ENCODE results near the gene CIAO2B.
"Not testable (repeated sequence)": the region's sequence is repeated elsewhere in the genome, so short reads cannot be mapped to it uniquely, and the experiment has no call there.

Gene CIAO2B

GRCh38 chr16:66902648-66903543, 31.3 kb downstream of the CIAO2B start:
- DNase-seq: no peak

DNA sequence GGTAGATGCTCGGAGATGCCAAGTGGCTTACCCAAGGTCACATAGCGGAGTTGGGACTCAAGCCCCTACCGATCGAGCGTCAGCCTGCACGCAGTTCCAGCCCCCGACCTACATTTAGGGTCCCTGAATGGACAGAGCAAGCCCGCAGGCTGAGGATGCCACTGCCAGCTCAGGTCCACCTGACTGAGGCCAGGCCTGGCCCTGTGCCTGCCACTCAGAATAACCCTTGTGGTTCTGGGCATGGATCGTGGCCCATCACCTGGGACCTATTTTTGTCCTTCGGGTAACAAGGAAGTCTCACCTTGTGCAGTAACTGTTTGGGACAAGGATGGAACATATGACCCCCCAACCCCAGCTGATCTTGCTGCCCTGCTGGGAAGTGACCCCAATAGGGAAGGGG, 32.6 kb downstream of the CIAO2B start:
- no peak for DNase-seq

DNA sequence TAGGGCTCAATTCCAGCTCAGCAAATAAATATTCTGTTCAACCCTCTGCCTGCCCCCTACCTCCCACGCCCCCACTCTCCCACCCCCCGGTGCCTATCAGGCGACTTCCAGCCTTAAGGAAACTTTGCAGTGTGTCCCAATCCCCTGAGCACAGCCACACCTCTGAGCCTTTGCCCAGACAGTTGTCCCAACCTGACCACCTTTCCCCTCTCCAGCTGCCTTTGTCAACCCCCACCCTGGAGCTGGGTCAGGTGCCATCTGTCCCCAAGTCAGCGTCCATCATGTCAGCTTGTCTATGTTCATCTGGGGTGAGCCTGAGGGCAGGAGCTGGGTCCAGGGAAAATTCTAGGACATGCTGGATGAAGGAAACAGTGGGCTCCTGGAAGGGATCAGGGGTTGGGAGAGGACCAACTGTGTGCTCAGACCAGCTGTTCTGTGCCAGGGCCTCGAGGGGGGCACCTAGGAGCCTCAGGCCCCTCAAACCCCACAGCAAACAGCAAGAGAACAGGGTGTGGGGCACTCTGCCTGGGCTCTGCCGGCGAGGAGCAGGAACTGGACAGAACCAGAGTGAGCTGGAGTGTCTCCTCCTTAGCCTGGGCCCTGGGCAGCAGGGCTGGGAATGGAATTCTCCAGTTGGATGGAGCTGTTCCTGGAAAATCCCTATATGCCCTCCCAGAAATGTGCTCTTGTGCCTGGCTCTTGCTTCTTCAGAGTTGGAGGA, 33.3 kb downstream of the CIAO2B start:
- DNase-seq: no peak

- DNase-seq: peak; percentile 43
Observed at GRCh38 chr16:66899945-66900710, 34.1 kb downstream of the CIAO2B start.

- peak; percentile 13 for DNase-seq
Observed at GRCh38 chr16:66899310-66899944, 34.8 kb downstream of the CIAO2B start.

DNA sequence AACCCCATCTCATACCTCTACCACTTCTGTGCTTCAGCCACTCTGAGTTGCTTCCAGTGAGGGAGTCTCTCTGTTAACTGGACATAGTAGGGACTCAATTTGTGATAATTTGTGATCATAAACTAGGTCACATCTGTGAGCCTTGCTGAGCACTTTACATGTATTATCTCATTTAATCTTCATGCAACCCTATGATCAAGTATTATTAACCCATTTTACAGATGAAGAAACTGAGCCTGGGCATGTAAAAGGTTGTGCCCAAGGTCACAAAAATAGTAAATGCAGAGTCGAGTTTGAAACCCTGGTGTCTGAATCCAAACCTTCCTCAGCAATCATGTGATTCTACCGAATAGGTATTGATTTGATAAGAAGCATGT, 35.3 kb downstream of the CIAO2B start:
- DNase-seq: no peak

DNA sequence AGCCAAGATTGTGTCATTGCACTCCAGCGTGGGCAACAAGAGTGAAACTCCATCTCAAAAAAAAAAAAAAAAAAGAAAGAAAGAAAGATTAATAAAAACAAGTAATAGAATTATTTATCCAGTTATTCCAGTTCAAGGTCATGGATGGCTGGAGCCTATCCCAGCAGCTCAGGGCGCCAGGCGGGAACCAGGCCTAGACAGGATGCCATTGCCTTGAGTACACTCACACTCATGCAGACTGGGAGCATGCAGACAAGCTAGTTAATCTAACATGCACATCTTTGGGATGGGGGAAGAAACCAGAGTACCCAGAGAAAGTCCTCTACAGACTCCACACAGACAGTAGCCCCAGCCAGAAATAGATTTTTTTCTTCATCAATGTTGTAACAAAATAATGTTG, 36.0 kb downstream of the CIAO2B start:
- no peak for DNase-seq

DNA sequence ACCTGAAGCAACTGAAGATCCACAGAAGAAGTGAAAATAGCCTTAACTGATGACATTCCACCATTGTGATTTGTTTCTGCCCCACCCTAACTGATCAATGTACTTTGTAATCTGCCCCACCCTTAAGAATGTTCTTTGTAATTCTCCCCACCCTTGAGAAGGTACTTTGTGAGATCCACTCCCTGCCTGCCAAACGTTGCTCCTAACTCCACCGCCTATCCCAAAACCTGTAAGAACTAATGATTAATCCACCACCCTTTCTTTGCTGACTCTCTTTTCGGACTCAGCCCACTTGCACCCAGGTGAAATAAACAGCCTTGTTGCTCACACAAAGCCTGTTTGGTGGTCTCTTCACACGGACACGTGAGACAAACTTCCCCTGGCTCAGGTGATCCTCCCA, 37.5 kb downstream of the CIAO2B start:
- DNase-seq: not testable (repeated sequence)

DNA sequence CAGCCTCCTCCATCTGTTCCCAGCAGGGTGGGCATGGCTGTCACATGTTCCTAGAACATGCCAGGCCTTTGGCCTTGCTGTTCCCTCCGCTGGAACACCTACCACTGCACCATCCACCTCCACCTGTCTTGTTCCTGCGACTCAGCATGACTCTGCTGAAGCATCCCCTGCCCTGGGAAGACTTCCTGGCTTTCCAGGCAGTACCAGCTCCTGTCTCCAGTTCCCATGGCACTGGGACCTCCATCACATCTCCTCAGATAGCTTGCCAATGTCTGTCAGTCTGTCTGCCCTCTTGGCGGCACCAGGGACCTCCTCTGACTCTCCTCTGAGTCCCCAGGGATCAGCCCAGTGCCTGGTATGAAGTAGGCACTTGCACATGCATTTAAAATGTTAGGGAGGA, 38.2 kb downstream of the CIAO2B start:
- DNase-seq: no peak

- no peak for DNase-seq
Observed at GRCh38 chr16:66895689-66895979, 38.6 kb downstream of the CIAO2B start.

- DNase-seq: peak; percentile 2
Observed at GRCh38 chr16:66894948-66895688, 39.1 kb downstream of the CIAO2B start.

DNA sequence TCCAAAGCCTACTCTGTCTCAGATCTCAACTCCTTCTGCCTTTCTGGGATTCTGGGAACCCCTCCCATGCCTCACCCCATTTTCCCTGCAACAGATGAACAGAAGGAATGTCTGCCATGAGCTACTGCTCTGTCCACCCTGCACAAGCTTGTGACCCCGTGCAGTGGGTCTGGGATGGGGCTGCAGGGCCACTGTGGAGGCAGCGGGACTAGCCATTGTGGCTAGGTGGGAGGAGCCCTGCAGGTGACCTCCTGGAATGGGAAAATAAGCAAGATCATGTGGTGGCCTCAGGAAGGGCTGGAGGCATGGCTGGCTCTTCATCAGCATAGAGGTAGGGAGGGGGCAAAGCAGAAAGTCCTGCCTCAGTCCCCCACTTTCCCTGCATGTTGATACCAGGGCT, 40.1 kb downstream of the CIAO2B start:
- DNase-seq: no peak

DNA sequence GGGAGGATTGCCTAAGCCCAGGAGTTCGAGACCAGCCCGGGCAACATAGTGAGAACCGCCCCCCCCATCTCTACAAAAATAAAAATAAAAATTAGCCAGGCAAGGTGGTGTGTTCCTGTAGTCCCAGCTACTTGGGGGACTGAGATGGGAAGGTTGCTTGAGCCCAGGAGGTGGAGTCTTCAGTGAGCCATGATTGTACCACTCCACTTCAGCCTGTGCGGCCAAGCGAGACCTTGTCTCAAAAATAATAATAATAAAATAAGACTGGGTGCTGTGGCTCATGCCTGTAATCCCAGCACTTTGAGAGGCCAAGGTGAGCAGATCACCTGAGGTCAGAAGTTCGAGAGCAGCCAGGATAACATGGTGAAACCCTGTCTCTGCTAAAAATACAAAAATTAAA, 42.4 kb downstream of the CIAO2B start:
- DNase-seq: no peak

GRCh38 chr16:66891360-66891759, 42.8 kb downstream of the CIAO2B start:
- DNase-seq: no peak

DNA sequence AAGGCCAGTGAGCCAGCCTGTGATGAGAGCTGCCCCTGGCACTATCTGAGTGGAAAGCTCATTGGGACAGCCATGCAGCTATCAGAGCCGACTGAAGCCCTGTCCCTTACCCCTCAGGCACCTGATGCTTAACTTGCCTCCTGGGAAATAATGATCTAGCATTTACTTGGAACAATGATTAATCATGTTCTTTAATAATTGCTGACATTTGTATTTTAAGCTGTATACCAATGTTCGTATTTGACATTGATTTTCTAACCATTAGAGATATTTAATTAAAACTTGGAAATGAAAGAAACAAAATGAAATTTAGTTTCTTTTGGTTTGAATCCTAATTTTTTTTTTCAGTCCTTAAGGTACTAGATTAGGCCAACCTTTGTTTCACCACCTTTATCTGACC, 43.4 kb downstream of the CIAO2B start:
- DNase-seq: no peak

GRCh38 chr16:66889622-66890021, 44.6 kb downstream of the CIAO2B start:
- DNase-seq: no peak

GRCh38 chr16:66888647-66889615, 45.3 kb downstream of the CIAO2B start:
- no peak for DNase-seq

DNA sequence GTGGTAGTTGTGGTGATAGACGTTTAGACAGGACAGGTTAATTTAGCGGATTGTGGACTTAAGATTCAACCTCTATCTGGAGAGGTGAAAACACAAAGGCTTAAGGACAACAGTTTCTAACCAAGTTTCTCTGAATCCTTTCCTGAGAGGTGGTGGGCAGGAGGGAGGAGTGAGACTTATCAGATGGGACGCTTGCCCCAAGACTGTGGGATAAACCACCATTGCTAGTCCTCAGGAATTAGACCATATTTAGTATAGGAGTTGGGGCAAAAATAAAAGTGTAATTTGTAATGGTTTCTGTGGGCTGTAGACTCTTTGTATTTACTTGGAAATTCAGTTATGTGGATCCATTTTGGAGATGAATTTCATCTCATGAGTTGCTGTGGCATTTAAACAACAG, 47.3 kb downstream of the CIAO2B start:
- DNase-seq: no peak

- DNase-seq: no peak
Observed at GRCh38 chr16:66886321-66886720, 47.9 kb downstream of the CIAO2B start.

DNA sequence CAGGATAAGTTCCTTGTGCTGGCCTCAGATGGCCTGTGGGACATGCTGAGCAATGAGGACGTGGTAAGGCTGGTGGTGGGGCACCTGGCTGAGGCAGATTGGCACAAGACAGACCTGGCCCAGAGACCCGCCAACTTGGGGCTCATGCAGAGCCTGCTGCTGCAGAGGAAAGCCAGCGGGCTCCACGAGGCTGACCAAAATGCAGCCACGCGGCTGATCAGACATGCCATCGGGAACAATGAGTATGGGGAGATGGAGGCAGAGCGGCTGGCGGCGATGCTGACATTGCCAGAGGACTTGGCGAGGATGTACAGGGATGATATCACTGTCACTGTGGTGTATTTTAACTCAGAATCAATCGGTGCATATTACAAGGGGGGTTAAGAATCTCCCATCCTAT, 48.7 kb downstream of the CIAO2B start:
- no peak for DNase-seq

DNA sequence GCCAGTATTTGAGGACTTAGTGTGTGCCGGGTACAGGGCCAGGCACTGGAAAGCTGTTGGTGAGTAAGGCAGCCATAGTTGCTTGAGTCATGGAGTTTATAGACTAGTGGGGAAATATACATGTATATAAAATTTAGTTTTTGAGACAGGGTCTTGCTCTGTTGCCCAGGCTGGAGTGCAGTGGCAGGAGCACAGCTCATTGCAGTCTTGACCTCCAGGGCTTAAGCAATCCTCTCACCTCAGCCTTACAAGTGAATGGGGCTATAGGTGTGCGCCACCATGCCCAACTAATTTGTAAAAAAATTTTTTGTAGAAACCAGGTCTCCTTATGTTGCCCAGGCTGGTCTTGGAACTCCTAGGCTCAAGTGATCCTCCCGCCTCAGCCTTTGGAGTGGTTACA, 51.5 kb downstream of the CIAO2B start:
- DNase-seq: no peak
